Uterus (tissue), 4 donors: ENCODE data around the gene IFI35. TPM values are rescaled to one million over a fixed set of nuclear protein-coding genes. Genes with fewer than 3 reads are reported as not detected.
"Not testable (repeated sequence)": the region's sequence is repeated elsewhere in the genome, so short reads cannot be mapped to it uniquely, and the experiment has no call there.

Experiments
- DNase-seq, 2 donors: peaks; one replicate each; pipeline ENCODE4 v3.0.0-alpha.2; 2019 to 2020
- H3K27ac ChIP-seq, 2 donors: fragments of 200-600 bp; sonication (generic); 1 replicate in 1 of 2; 2 replicates in 1 of 2; pipeline ENCODE4 v1.5.1; 2016 to 2018
- H3K27me3 ChIP-seq, 2 donors: fragments of 200-600 bp; sonication (generic); one replicate each; pipeline ENCODE4 v1.5.1; 2018 to 2019; ENCODE audit warnings: control low read depth in 1 of 2
- H3K36me3 ChIP-seq, 2 donors: fragments of 200-600 bp; sonication (generic); one replicate each; pipeline ENCODE4 v1.5.1; 2019; ENCODE audit warnings: control low read depth in 1 of 2
- H3K4me1 ChIP-seq, 2 donors: fragments of 200-600 bp; sonication (generic); one replicate each; pipeline ENCODE4 v1.5.1; 2018 to 2019; ENCODE audit warnings: control low read depth in 1 of 2
- H3K4me3 ChIP-seq, 2 donors: fragments of 200-600 bp; sonication (generic); 1 replicate in 1 of 2; 2 replicates in 1 of 2; pipeline ENCODE4 v1.5.1; 2018 to 2019; ENCODE audit warnings: mild to moderate bottlenecking in 1 of 2
- H3K9me3 ChIP-seq, 2 donors: fragments of 200-600 bp; sonication (generic); one replicate each; pipeline ENCODE4 v1.5.1; 2019; ENCODE audit warnings: control low read depth in 1 of 2
- CTCF ChIP-seq, 4 experiments: fragments of 200-600 bp in 2 of 4; fragments of 450-650 bp in 2 of 4; sonication (generic) in 2 of 4; IDR thresholded peaks; one replicate each; pipeline ENCODE4 v1.5.1; 2016 to 2019; ENCODE audit warnings: antibody characterized with exemption in 4 of 4, mild to moderate bottlenecking in 2 of 4, moderate library complexity in 1 of 4
- POLR2A ChIP-seq, 2 donors: fragments of 450-650 bp; IDR thresholded peaks; one replicate each; pipeline ENCODE4 v1.6.1; 2016; ENCODE audit warnings: antibody characterized with exemption in 2 of 2, mild to moderate bottlenecking in 1 of 2, moderate library complexity in 1 of 2
- intact Hi-C: fragments of 100-400 bp; cut with DNase I; formaldehyde crosslinking; loops from one replicate; pipeline ENCODE4 v1.15.1; 2023; ENCODE audit warnings: low total_unique reads
- total RNA-seq, 4 donors: library from RNA; depleted of rRNA in 3 of 4; stranded (reverse); fragments of >200 nt in 3 of 4; gene quantifications; one replicate each; pipeline versions ENCODE4 v1.1.0 to v1.2.4, GENCODE V29; 2014 to 2023
- donor health status: DM: yes; HTN: yes; CAD: no.

IFI35 gene
- total RNA-seq, 4 donors from 2014 or later: 5.9 to 31.4 (median 10.0) TPM

GRCh38 chr17:43040655-43041054 lies 34.1 kb downstream of the IFI35 start:
- intact Hi-C loops: no loop called here
- no peaks in the 10 kb centered on the region for H3K9me3 ChIP-seq
- no peak for DNase-seq
- H3K27me3 ChIP-seq: no peaks in the 10 kb centered on the region
- H3K36me3 ChIP-seq: no peaks in the 10 kb centered on the region
- H3K4me1 ChIP-seq: no peaks in the 10 kb centered on the region
- no peak for TF ChIP-seq CTCF (IDR thresholded peaks at IDR 0.05)
- TF ChIP-seq POLR2A (IDR thresholded peaks at IDR 0.05): no peak
- no peak overlapping the region for H3K27ac ChIP-seq
- H3K4me3 ChIP-seq: no peak overlapping the region

- intact Hi-C loops: no loop called here
- TF ChIP-seq CTCF (IDR thresholded peaks at IDR 0.05): no peak
- TF ChIP-seq POLR2A (IDR thresholded peaks at IDR 0.05): no peak
- H3K27ac ChIP-seq: peak overlapping the region in 1 of 2 donors; percentile 26
- no peaks in the 10 kb centered on the region for H3K9me3 ChIP-seq
- no peaks in the 10 kb centered on the region for H3K36me3 ChIP-seq
- no peaks in the 10 kb centered on the region for H3K4me1 ChIP-seq
- H3K4me3 ChIP-seq: no peak overlapping the region
- H3K27me3 ChIP-seq: no peaks in the 10 kb centered on the region
- no peak for DNase-seq
Measured at GRCh38 chr17:43042025-43042628, 35.5 kb downstream of the IFI35 start.

GRCh38 chr17:43043307-43043706 lies 36.7 kb downstream of the IFI35 start:
- intact Hi-C loops: no loop called here
- Histone ChIP-seq H3K36me3 (no peaks in the 10 kb centered on the region), H3K27ac (peak overlapping the region in 1 of 2 donors; percentile 26), H3K4me3 (no peak overlapping the region), H3K9me3 (no peaks in the 10 kb centered on the region), H3K4me1 (no peaks in the 10 kb centered on the region), H3K27me3 (no peaks in the 10 kb centered on the region)
- no peak for DNase-seq
- TF ChIP-seq POLR2A (IDR thresholded peaks at IDR 0.05): no peak
- no peak for TF ChIP-seq CTCF (IDR thresholded peaks at IDR 0.05)

GRCh38 chr17:43044024-43044423 lies 37.4 kb downstream of the IFI35 start:
- TF ChIP-seq POLR2A (IDR thresholded peaks at IDR 0.05) (no peak), CTCF (IDR thresholded peaks at IDR 0.05) (no peak)
- no peaks in the 10 kb centered on the region for H3K4me1 ChIP-seq
- no peak for DNase-seq
- H3K9me3 ChIP-seq: no peaks in the 10 kb centered on the region
- no peaks in the 10 kb centered on the region for H3K27me3 ChIP-seq
- no peaks in the 10 kb centered on the region for H3K36me3 ChIP-seq
- no peak overlapping the region for H3K4me3 ChIP-seq
- H3K27ac ChIP-seq: no peak overlapping the region
- intact Hi-C loops: no loop called here

- no peak overlapping the region for H3K4me3 ChIP-seq
- H3K4me1 ChIP-seq: no peaks in the 10 kb centered on the region
- no peaks in the 10 kb centered on the region for H3K9me3 ChIP-seq
- no peaks in the 10 kb centered on the region for H3K36me3 ChIP-seq
- no peak for DNase-seq
- intact Hi-C loops: no loop called here
- TF ChIP-seq CTCF (IDR thresholded peaks at IDR 0.05): no peak
- no peak for TF ChIP-seq POLR2A (IDR thresholded peaks at IDR 0.05)
- no peaks in the 10 kb centered on the region for H3K27me3 ChIP-seq
- H3K27ac ChIP-seq: no peak overlapping the region
Measured at GRCh38 chr17:43051969-43052368, 45.4 kb downstream of the IFI35 start.

- intact Hi-C loops, H3K4me1 ChIP-seq, H3K36me3 ChIP-seq: not testable (repeated sequence)
Measured at GRCh38 chr17:43053008-43053407, 46.4 kb downstream of the IFI35 start.

More at GRCh38 chr17:43053008-43053407, 46.4 kb downstream of the IFI35 start:
- not testable (repeated sequence) for H3K9me3 ChIP-seq, DNase-seq, H3K27ac ChIP-seq, H3K27me3 ChIP-seq, H3K4me3 ChIP-seq
